K562 (cell line): ENCODE results near the gene PTCH1. TPM values are rescaled to one million over a fixed set of nuclear protein-coding genes. Genes with fewer than 3 reads are reported as not detected.

Experiments used
- DEAF1 ChIP-seq: fragments of 450-650 bp; formaldehyde crosslinking; IDR thresholded peaks from 2 replicates; pipeline ENCODE4 v1.4.0; 2020; ENCODE audit warnings: mild to moderate bottlenecking, moderate library complexity
- ETV6 ChIP-seq, 3 experiments: fragments of 150-350 bp in 1 of 3; sonication (generic) in 1 of 3; formaldehyde crosslinking in 1 of 3; IDR thresholded peaks; 2 replicates each; pipeline versions ENCODE4 v1.6.1 to v1.8.0; 2014 to 2022; ENCODE audit warnings: borderline replicate concordance in 2 of 3, low read depth in 2 of 3, antibody characterized with exemption in 1 of 3, low read length in 1 of 3, mild to moderate bottlenecking in 1 of 3, missing genetic modification reagents in 1 of 3
- FIP1L1 ChIP-seq: fragments of 200-400 bp; formaldehyde crosslinking; IDR thresholded peaks from 2 replicates; pipeline ENCODE4 v1.6.1; 2018; ENCODE audit warnings: mild to moderate bottlenecking, low read depth, low read length; ENCODE audit not compliant: poor library complexity, severe bottlenecking
- FOXA1 ChIP-seq: fragments of 450-650 bp; IDR thresholded peaks from 2 replicates; pipeline ENCODE4 v1.6.1; 2016; ENCODE audit warnings: mild to moderate bottlenecking, borderline replicate concordance
- GATA2 ChIP-seq: sonication (generic); formaldehyde crosslinking; IDR thresholded peaks from 2 replicates; pipeline ENCODE4 v1.4.0; 2020; ENCODE audit warnings: mild to moderate bottlenecking, missing genetic modification reagents
- HDAC1 ChIP-seq, 2 experiments: fragments of 450-650 bp; IDR thresholded peaks; 2 replicates each; pipeline ENCODE4 v1.6.1; 2016 to 2017; ENCODE audit warnings: inconsistent platforms in 1 of 2, mild to moderate bottlenecking in 1 of 2, moderate library complexity in 1 of 2
- HDAC8 ChIP-seq: fragments of 450-650 bp; IDR thresholded peaks from 2 replicates; pipeline ENCODE4 v1.6.1; 2016; ENCODE audit warnings: mild to moderate bottlenecking, missing genetic modification characterization, moderate library complexity, missing compliant biosample characterization
- HLTF ChIP-seq: fragments of 450-650 bp; IDR thresholded peaks from 2 replicates; pipeline ENCODE4 v1.6.1; 2016
- KDM1A ChIP-seq, 2 experiments: fragments of 450-650 bp; IDR thresholded peaks; 2 replicates each; pipeline ENCODE4 v1.6.1; 2016; ENCODE audit warnings: mild to moderate bottlenecking in 2 of 2
- MAX ChIP-seq: sonication (generic); formaldehyde crosslinking; IDR thresholded peaks from 2 replicates; pipeline ENCODE4 v1.9.0; 2022; ENCODE audit warnings: mild to moderate bottlenecking, missing genetic modification reagents
- NR4A1 ChIP-seq, 2 experiments: fragments of 250-450 bp in 1 of 2; fragments of 450-650 bp in 1 of 2; sonication (Bioruptor Pico) in 1 of 2; IDR thresholded peaks; 2 replicates each; pipeline versions ENCODE4 v1.4.0 to v1.6.1; 2016 to 2020; ENCODE audit warnings: mild to moderate bottlenecking in 2 of 2, missing compliant biosample characterization in 1 of 2, missing genetic modification characterization in 1 of 2, moderate library complexity in 1 of 2
- PTTG1 ChIP-seq: fragments of 450-650 bp; IDR thresholded peaks from 2 replicates; pipeline ENCODE4 v1.6.1; 2016; ENCODE audit warnings: low read depth, mild to moderate bottlenecking, missing genetic modification characterization, missing compliant biosample characterization
- RAD51 ChIP-seq: fragments of 450-650 bp; IDR thresholded peaks from 2 replicates; pipeline ENCODE4 v1.7.1; 2016; ENCODE audit warnings: low read depth, mild to moderate bottlenecking, borderline replicate concordance
- RBM39 ChIP-seq: fragments of 200-400 bp; formaldehyde crosslinking; optimal IDR thresholded peaks from 2 replicates; pipeline ENCODE3; 2018; ENCODE audit warnings: low read depth, low read length
- SNIP1 ChIP-seq: fragments of 450-650 bp; IDR thresholded peaks from 2 replicates; pipeline ENCODE4 v1.7.1; 2017; ENCODE audit warnings: low read depth, mild to moderate bottlenecking
- SP2 ChIP-seq: IDR thresholded peaks from 2 replicates; pipeline ENCODE4 v1.6.1; 2011; ENCODE audit warnings: mild to moderate bottlenecking, low read depth, low read length, moderate library complexity; ENCODE audit not compliant: poor library complexity, severe bottlenecking; ENCODE audit errors: extremely low read depth
- TAF1 ChIP-seq: IDR thresholded peaks from 2 replicates; pipeline ENCODE4 v1.6.1; 2011; ENCODE audit warnings: mild to moderate bottlenecking, low read length, moderate library complexity; ENCODE audit not compliant: insufficient read depth, control insufficient read depth, severe bottlenecking; ENCODE audit errors: extremely low read depth
- TEAD4 ChIP-seq, 2 experiments: sonication (generic) in 1 of 2; formaldehyde crosslinking in 1 of 2; IDR thresholded peaks; 2 replicates each; pipeline versions ENCODE4 v1.6.1 to v1.8.0; 2012 to 2022; ENCODE audit warnings: borderline replicate concordance in 1 of 2, inconsistent platforms in 1 of 2, low read length in 1 of 2, mild to moderate bottlenecking in 1 of 2, missing genetic modification reagents in 1 of 2
- ZBTB8A ChIP-seq: fragments of 450-650 bp; IDR thresholded peaks from 2 replicates; pipeline ENCODE4 v1.6.1; 2018; ENCODE audit warnings: mild to moderate bottlenecking, moderate library complexity; ENCODE audit not compliant: partially characterized antibody
- ZNF354B ChIP-seq: fragments of 250-450 bp; sonication (Bioruptor Pico); IDR thresholded peaks from 2 replicates; pipeline ENCODE4 v1.4.0; 2020
- ZNF586 ChIP-seq: fragments of 450-650 bp; formaldehyde crosslinking; conservative IDR thresholded peaks from 2 replicates; pipeline ENCODE4 v1.4.0; 2020; ENCODE audit warnings: mild to moderate bottlenecking, moderate library complexity
- ZNF639 ChIP-seq, 2 experiments: fragments of 200-800 bp in 1 of 2; sonication (Bioruptor generic) in 1 of 2; sonication (generic) in 1 of 2; formaldehyde crosslinking in 1 of 2; IDR thresholded peaks in 1 of 2; conservative IDR thresholded peaks in 1 of 2; 2 replicates each; pipeline versions ENCODE4 v1.5.0 to v1.6.1; 2016 to 2020; ENCODE audit warnings: missing compliant biosample characterization in 1 of 2, missing genetic modification characterization in 1 of 2, missing genetic modification reagents in 1 of 2
- ZNF696 ChIP-seq: fragments of 250-450 bp; sonication (Bioruptor Pico); conservative IDR thresholded peaks from 2 replicates; pipeline ENCODE4 v1.4.0; 2020; ENCODE audit warnings: mild to moderate bottlenecking, moderate library complexity
- ZNF77 ChIP-seq: fragments of 250-450 bp; sonication (Bioruptor Pico); IDR thresholded peaks from 2 replicates; pipeline ENCODE4 v1.5.0; 2020
- polyA plus RNA-seq, 8 experiments: library from polyadenylated mRNA; depleted of rRNA in 4 of 8; stranded (reverse) in 5 of 8; unstranded in 3 of 8; fragments of >200 nt; fragmentation: Nextera tagmentation in 2 of 8; fragmentation: Illumina TruSeq in 1 of 8; extraction: Ambion mirVana in 2 of 8; extraction: Trizol in 1 of 8; gene quantifications; 2 replicates each; pipeline versions ENCODE4 v1.2.1 to v1.2.3, GENCODE V29; 2011 to 2014; ENCODE audit warnings: inconsistent platforms in 1 of 8, missing spikeins in 1 of 8
- total RNA-seq, 7 experiments: library from RNA; depleted of rRNA in 6 of 7; stranded (reverse); fragments of >200 nt in 6 of 7; fragmentation: Illumina TruSeq in 2 of 7; extraction: Trizol in 2 of 7; gene quantifications; 2 replicates each; pipeline versions ENCODE4 v1.2.1 to v1.2.3, GENCODE V29; 2011 to 2021; ENCODE audit warnings: low replicate concordance in 1 of 7

PTCH1 gene
- total and polyA plus RNA-seq, 9 of the 15 experiments (the other 6 are each of a cell fraction or from before 2014, with no cell fraction given) = 0.70 to 9.9 (median 3.8) TPM

GRCh38 chr9:95507464-95508241 is 9.1 kb downstream of the PTCH1 start (continued):
- TF ChIP-seq DEAF1 (CRISPR knock-in tag) (no peak), GATA2 (no peak), ZNF586 (CRISPR knock-in tag) (no peak), HDAC8 (tag) (no peak), FIP1L1 (no peak), KDM1A (IDR thresholded peaks at IDR 0.05) (peak; percentile 15 to 36; a peak in 3 of 4 replicates), ZNF354B (CRISPR knock-in tag) (no peak), ZNF696 (no peak), NR4A1 (CRISPR knock-in tag; IDR thresholded peaks at IDR 0.05) (no peak), NR4A1 (tag; IDR thresholded peaks at IDR 0.05) (no peak), HLTF (0 out of 2 replicates have a peak, but pooled peaks have one; percentile 51), MAX (CRISPR knock-in tag) (no peak), RBM39 (no peak), ETV6 (IDR thresholded peaks at IDR 0.05; ENCODE audit: borderline replicate concordance in 1 of 2, low read depth in 2 of 2, low read length in 1 of 2) (no peak), ETV6 (CRISPR knock-in tag; IDR thresholded peaks at IDR 0.05; ENCODE audit: borderline replicate concordance) (no peak), FOXA1 (no peak), HDAC1 (IDR thresholded peaks at IDR 0.05) (peak in 1 of 2 experiments; percentile 83; a peak in 2 of 4 replicates), TAF1 (peak; percentile 15), ZNF77 (CRISPR knock-in tag) (no peak), PTTG1 (tag) (no peak), TEAD4 (IDR thresholded peaks at IDR 0.05; ENCODE audit: low read length) (no peak), TEAD4 (CRISPR knock-in tag; IDR thresholded peaks at IDR 0.05; ENCODE audit: borderline replicate concordance) (no peak), ZNF639 (CRISPR knock-in tag; conservative IDR thresholded peaks at IDR 0.05 in 1 of 2, IDR thresholded peaks at IDR 0.05 in 1 of 2) (no peak), ZBTB8A (no peak), SP2 (no peak), SNIP1 (no peak), RAD51 (no peak)
